ENCODE data around the gene KCNA5. TPM values are rescaled to one million over a fixed set of nuclear protein-coding genes. Genes with fewer than 3 reads are reported as not detected.

Gene KCNA5
- polyA plus RNA-seq, 1 donor from 2014 or later, result not detected

DNA sequence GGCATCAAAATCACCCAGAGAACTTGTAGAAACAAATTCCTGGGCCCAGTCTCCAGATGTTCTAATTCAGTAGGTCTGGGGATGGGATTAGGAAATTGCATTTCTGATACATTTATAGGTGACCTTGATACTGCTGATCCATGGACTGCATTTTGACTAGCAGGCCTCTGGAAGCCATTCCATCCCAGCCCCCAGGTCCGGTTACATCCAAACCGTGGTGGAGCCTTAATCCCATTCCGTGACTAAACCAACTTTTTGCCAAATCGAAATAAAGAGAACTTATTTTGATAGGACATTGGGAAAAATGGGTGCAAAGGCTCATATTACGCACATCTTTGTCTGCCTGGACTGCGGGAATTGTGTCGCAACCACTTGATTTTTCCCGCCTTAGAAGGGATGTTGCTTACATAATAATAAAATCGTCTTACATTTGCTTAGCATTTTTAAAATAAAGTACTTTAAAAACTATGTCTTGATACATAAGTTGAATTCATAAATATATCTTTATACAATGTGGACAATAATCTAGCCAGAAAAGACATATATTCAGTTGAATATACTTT is 5.8 kb upstream of the KCNA5 start:
- Mint-ChIP-seq H3K27me3 (peaks cover 21% of the 10 kb centered on the region), H3K4me1 (peaks cover 2 to 14% (median 8%) of the 10 kb centered on the region in 3 donors), H3K9me3 (peaks cover 0 to 4% (median 0%) of the 10 kb centered on the region in 3 donors), H3K4me3 (no peak overlapping the region), H3K36me3 (peaks cover 3% of the 10 kb centered on the region), H3K27ac (no peak overlapping the region)

DNA sequence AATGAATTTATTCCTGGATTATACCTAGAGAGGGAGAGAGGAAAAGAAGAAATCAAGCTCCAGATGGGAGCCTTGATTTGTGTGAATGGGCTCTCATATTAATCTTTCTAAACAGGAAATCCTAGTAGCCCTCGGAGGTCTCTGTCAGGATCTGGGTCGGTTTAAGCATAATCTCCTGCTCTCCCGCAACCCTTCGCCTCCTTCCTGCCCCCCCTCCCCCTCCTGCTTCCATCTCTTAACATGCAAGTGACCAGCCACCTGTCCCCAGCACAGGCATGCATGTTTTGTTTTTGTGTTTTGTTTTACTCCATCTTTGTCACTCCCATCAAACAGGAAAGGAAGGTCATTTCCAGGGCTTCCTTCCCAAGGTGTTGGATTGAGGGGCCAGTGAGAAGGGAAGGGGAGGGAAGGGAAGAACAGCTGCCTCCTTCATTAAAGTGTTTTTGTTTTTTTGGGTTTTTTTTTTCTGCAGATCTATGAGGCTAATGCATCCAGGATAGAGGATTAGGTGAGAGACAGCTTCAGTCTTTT is 4.8 kb upstream of the KCNA5 start:
- Mint-ChIP-seq H3K27me3 (peaks cover 24% of the 10 kb centered on the region), H3K4me3 (no peak overlapping the region), H3K4me1 (peaks cover 2 to 14% (median 8%) of the 10 kb centered on the region in 3 donors), H3K27ac (no peak overlapping the region), H3K9me3 (peaks cover 0 to 4% (median 0%) of the 10 kb centered on the region in 3 donors), H3K36me3 (peaks cover 3% of the 10 kb centered on the region)

DNA sequence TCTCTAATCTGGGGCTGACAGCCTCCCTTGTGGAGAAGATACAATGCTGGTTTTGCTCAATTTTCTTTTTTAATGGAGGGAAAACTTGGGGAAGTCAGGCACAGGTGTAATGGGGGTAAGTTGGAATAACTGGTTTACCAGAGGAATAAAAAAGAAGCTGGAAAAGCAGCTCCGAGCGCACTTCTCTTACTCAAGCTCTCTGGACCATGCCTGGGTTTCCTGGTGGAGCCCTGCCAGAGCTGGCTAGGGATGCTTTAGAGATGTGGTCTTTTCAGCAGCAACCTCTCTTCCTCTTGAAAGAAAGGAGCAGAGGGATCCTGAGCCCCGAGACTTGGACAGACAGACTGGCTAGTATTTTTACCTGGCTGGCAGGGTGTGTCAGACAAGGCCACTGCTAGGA is 3.9 kb upstream of the KCNA5 start:
- peaks cover 27% of the 10 kb centered on the region for H3K27me3 Mint-ChIP-seq
- peak overlapping the region in 1 of 4 donors; percentile 50 for H3K4me3 Mint-ChIP-seq
- peaks cover 0 to 4% (median 0%) of the 10 kb centered on the region in 3 donors for H3K9me3 Mint-ChIP-seq
- H3K36me3 Mint-ChIP-seq, result peaks cover 3% of the 10 kb centered on the region
- peaks cover 2 to 14% (median 8%) of the 10 kb centered on the region in 3 donors for H3K4me1 Mint-ChIP-seq
- no peak overlapping the region for H3K27ac Mint-ChIP-seq

DNA sequence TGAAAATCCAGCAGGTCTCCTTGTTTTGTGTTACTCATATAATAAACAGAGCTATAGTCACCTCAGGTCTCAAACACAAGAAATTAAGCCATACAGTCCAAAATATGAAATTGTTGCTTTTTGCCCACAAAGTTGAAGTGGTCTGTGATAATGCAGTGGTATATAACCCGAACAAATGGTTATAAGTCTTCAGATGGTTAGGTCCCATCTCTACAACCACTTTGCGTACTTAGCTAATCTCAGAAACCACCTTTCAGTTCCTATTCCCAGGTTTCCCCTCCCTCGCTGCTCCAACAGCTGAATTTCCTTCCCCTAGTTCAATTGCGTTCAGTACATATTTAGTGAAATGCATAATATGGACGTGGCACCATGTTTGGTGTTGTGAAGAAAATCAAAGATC is 3.3 kb upstream of the KCNA5 start:
- H3K9me3 Mint-ChIP-seq, result peaks cover 0 to 5% (median 0%) of the 10 kb centered on the region in 3 donors
- H3K4me3 Mint-ChIP-seq, result peak overlapping the region in 2 of 4 donors; percentile 50 to 55
- H3K27me3 Mint-ChIP-seq, result peaks cover 31% of the 10 kb centered on the region
- H3K4me1 Mint-ChIP-seq, result peaks cover 2 to 14% (median 10%) of the 10 kb centered on the region in 3 donors
- H3K27ac Mint-ChIP-seq, result no peak overlapping the region
- peaks cover 3% of the 10 kb centered on the region for H3K36me3 Mint-ChIP-seq

DNA sequence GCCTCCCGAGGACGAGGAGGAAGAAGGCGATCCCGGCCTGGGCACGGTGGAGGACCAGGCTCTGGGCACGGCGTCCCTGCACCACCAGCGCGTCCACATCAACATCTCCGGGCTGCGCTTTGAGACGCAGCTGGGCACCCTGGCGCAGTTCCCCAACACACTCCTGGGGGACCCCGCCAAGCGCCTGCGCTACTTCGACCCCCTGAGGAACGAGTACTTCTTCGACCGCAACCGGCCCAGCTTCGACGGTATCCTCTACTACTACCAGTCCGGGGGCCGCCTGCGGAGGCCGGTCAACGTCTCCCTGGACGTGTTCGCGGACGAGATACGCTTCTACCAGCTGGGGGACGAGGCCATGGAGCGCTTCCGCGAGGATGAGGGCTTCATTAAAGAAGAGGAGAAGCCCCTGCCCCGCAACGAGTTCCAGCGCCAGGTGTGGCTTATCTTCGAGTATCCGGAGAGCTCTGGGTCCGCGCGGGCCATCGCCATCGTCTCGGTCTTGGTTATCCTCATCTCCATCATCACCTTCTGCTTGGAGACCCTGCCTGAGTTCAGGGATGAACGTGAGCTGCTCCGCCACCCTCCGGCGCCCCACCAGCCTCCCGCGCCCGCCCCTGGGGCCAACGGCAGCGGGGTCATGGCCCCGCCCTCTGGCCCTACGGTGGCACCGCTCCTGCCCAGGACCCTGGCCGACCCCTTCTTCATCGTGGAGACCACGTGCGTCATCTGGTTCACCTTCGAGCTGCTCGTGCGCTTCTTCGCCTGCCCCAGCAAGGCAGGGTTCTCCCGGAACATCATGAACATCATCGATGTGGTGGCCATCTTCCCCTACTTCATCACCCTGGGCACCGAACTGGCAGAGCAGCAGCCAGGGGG is 979 bp downstream of the KCNA5 start:
- H3K27ac Mint-ChIP-seq, result no peak overlapping the region
- H3K4me1 Mint-ChIP-seq, result peaks cover 7 to 26% (median 18%) of the 10 kb centered on the region in 3 donors
- H3K9me3 Mint-ChIP-seq, result peaks cover 4 to 13% (median 7%) of the 10 kb centered on the region in 3 donors
- H3K27me3 Mint-ChIP-seq, result peaks cover 26% of the 10 kb centered on the region
- peaks cover 3% of the 10 kb centered on the region for H3K36me3 Mint-ChIP-seq
- peak overlapping the region in 2 of 4 donors; percentile 32 to 63 for H3K4me3 Mint-ChIP-seq

DNA sequence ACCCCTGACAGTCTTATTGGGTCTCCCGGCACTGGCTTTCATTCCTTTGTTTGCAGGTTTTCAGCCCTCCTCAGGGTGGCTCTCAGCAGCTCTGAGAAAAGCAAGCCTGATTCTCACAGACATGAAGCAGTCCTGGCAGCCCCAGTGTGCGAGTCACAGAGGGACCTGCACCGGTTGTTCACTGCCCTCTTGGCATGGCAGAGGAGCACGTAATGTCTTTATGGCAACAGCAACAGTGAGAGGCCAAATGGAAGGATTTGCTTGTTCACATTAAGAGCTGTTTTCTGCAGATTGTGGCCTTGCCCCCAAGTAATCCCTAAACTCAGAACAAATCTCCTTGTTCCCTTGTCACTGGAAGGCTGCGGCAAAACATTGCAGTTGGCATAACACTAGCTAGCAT is 3.4 kb downstream of the KCNA5 start:
- Mint-ChIP-seq H3K4me1 (peaks cover 22 to 24% (median 24%) of the 10 kb centered on the region in 3 donors), H3K36me3 (peaks cover 1% of the 10 kb centered on the region), H3K9me3 (peaks cover 4 to 18% (median 11%) of the 10 kb centered on the region in 3 donors), H3K4me3 (no peak overlapping the region), H3K27ac (no peak overlapping the region), H3K27me3 (peaks cover 21% of the 10 kb centered on the region)

GRCh38 chr12:5047729-5048128 is 4.0 kb downstream of the KCNA5 start:
- Mint-ChIP-seq H3K4me1 (peaks cover 26 to 29% (median 28%) of the 10 kb centered on the region in 3 donors), H3K27ac (no peak overlapping the region), H3K4me3 (peak overlapping the region in 1 of 4 donors; percentile 32), H3K27me3 (peaks cover 21% of the 10 kb centered on the region), H3K36me3 (peaks cover 1% of the 10 kb centered on the region), H3K9me3 (peaks cover 4 to 18% (median 11%) of the 10 kb centered on the region in 3 donors)

GRCh38 chr12:5050542-5050941 is 6.9 kb downstream of the KCNA5 start:
- Mint-ChIP-seq H3K27ac (peak overlapping the region in 1 of 3 donors; percentile 8), H3K27me3 (peaks cover 7% of the 10 kb centered on the region), H3K36me3 (peaks cover 1% of the 10 kb centered on the region), H3K9me3 (peaks cover 5 to 18% (median 7%) of the 10 kb centered on the region in 3 donors), H3K4me1 (peaks cover 33 to 42% (median 38%) of the 10 kb centered on the region in 3 donors), H3K4me3 (peak overlapping the region in 1 of 4 donors; percentile 63)

DNA sequence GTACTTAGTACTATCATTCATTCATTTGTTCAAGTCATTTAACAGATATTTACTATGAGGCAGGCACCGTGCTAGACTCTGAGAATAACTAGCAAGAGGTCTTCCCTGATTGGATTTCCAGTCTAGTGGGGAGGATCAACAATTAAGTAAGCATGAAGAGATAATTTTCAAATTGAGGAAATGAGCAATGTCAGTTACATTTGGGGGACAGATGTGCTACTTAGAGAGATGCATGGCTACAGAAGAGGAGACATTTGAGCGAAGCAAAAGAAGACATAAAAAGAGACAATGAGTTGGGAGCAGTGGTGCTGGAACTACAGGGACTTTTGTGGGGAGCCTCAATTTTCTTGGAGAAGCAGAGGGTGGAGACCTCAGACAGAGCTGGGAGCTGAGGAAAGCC is 7.7 kb downstream of the KCNA5 start:
- Mint-ChIP-seq H3K9me3 (peaks cover 5 to 14% (median 7%) of the 10 kb centered on the region in 3 donors), H3K4me1 (peaks cover 32 to 42% (median 33%) of the 10 kb centered on the region in 3 donors), H3K27ac (peak overlapping the region in 2 of 3 donors; percentile 0 to 8), H3K36me3 (peaks cover 1% of the 10 kb centered on the region), H3K4me3 (peak overlapping the region; percentile 24 to 84 (median 60)), H3K27me3 (peaks cover 4% of the 10 kb centered on the region)

DNA sequence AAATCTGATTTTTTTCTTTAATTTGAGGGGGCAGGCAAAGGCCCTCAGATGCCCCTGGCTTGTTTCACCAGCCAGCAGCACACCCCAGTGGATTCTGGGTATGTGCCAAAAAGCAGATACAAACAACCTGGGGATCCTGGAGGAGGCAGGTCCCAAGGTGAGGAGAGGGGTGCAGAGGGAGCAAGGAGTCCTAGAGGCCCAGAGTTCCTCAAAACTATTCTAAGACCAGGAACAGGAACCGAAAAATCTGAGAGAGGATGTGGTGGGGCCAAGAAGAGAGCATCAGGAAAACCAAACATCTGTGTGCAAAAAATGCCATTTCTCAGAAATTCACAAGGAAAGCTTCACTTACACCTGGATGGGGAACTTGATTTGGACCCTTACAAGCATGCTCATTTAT is 8.2 kb downstream of the KCNA5 start:
- Mint-ChIP-seq H3K4me3 (peak overlapping the region in 2 of 4 donors; percentile 64 to 81), H3K27me3 (peaks cover 4% of the 10 kb centered on the region), H3K27ac (peak overlapping the region in 2 of 3 donors; percentile 0 to 87), H3K9me3 (peaks cover 5 to 12% (median 7%) of the 10 kb centered on the region in 3 donors), H3K4me1 (peaks cover 32 to 42% (median 32%) of the 10 kb centered on the region in 3 donors), H3K36me3 (peaks cover 1% of the 10 kb centered on the region)

GRCh38 chr12:5052348-5052747 is 8.7 kb downstream of the KCNA5 start:
- Mint-ChIP-seq H3K4me1 (peaks cover 32 to 42% (median 32%) of the 10 kb centered on the region in 3 donors), H3K27me3 (peaks cover 3% of the 10 kb centered on the region), H3K27ac (peak overlapping the region in 1 of 3 donors; percentile 0), H3K9me3 (peaks cover 5 to 14% (median 7%) of the 10 kb centered on the region in 3 donors), H3K36me3 (peaks cover 1% of the 10 kb centered on the region), H3K4me3 (peak overlapping the region in 2 of 4 donors; percentile 60 to 64)

GRCh38 chr12:5059358-5059757 is 15.7 kb downstream of the KCNA5 start:
- Mint-ChIP-seq H3K27ac (no peak overlapping the region), H3K27me3 (peaks cover 12% of the 10 kb centered on the region), H3K36me3 (peaks cover 3% of the 10 kb centered on the region), H3K4me3 (no peak overlapping the region), H3K4me1 (peaks cover 0 to 1% (median 0%) of the 10 kb centered on the region in 3 donors), H3K9me3 (peaks cover 0 to 2% (median 0%) of the 10 kb centered on the region in 3 donors)

DNA sequence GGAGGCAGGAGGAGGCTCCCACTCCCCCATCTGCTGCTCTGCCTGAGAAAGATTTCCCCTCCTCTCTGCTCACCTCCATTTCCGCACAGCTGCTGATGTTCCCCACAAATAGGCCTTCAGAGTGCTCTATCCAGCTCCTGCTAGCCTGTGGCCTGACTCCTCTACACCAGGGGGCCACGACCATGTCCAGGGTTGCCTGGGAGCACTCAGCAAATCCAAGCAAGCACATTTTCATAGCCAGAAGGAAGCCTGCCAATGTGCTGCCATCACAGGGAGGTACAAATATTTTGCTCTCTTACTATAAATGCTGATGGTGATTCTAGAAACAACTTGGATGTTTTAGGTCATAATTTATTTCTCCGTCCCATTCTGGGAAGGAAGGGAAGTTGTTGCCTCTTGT is 17.3 kb downstream of the KCNA5 start:
- Mint-ChIP-seq H3K4me1 (no peaks in the 10 kb centered on the region), H3K4me3 (no peak overlapping the region), H3K9me3 (peaks cover 0 to 2% (median 0%) of the 10 kb centered on the region in 3 donors), H3K36me3 (peaks cover 3% of the 10 kb centered on the region), H3K27ac (no peak overlapping the region), H3K27me3 (peaks cover 12% of the 10 kb centered on the region)

DNA sequence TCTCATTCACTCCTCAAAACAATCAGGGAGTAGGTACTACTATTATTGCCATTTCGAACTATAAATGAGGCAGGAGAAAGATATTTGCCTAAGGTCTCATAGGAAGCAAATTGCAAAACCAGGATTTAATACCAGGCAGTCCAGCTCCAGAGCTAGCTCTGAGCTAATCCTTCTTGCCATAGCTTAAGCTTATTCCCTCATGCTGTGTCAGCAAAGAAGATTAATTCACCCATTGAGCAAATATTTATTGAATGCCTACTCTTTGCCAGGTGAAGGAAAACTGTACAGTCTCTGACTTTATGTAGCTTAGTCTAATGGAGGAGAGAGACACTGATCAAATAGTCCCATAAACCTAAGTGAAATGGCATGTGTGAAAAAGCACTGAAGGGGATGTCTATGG is 19.5 kb downstream of the KCNA5 start:
- Mint-ChIP-seq H3K9me3 (no peaks in the 10 kb centered on the region), H3K27ac (no peak overlapping the region), H3K4me1 (no peaks in the 10 kb centered on the region), H3K36me3 (peaks cover 3% of the 10 kb centered on the region), H3K4me3 (no peak overlapping the region), H3K27me3 (peaks cover 12% of the 10 kb centered on the region)
